Measurements from ENCODE around the gene LHFPL6. TPM values are rescaled to one million over a fixed set of nuclear protein-coding genes. Genes with fewer than 3 reads are reported as not detected.

The LHFPL6 gene
- total and polyA plus RNA-seq, 11 donors: 34.4 to 74.4 (median 53.2) TPM

DNA sequence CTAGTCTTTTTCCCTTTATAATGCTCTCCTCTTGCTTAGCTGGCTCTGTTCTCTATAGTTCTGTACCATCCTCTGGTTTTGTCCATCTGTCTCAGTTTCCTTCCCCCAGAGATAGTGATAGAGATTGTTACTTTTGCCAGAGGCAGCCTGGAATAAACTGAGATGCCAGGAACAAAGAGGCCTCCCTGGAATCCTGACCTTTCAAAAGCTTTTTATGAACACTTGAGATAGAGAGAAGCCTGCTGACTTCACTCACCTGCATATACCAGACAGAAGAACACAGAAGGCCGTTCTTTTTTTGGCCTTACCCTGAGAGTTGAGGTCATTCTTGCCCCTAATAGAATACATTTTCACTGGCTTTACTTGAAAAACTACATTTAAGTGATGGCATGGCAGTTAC, 150.2 kb downstream of the LHFPL6 start:
- Histone ChIP-seq H3K9me3 (peaks cover 0 to 10% (median 0%) of the 10 kb centered on the region in 12 donors), H3K4me1 (peaks cover 17 to 84% (median 72%) of the 10 kb centered on the region in 12 donors), H3K36me3 (no peaks in the 10 kb centered on the region), H3K27ac (peak overlapping the region; percentile 66 to 84 (median 78)), H3K4me3 (peak overlapping the region in 1 of 12 donors; percentile 3), H3K27me3 (no peaks in the 10 kb centered on the region)
- TF ChIP-seq POLR2A (IDR thresholded peaks at IDR 0.05): no peak
- TF ChIP-seq, protein P1, sequence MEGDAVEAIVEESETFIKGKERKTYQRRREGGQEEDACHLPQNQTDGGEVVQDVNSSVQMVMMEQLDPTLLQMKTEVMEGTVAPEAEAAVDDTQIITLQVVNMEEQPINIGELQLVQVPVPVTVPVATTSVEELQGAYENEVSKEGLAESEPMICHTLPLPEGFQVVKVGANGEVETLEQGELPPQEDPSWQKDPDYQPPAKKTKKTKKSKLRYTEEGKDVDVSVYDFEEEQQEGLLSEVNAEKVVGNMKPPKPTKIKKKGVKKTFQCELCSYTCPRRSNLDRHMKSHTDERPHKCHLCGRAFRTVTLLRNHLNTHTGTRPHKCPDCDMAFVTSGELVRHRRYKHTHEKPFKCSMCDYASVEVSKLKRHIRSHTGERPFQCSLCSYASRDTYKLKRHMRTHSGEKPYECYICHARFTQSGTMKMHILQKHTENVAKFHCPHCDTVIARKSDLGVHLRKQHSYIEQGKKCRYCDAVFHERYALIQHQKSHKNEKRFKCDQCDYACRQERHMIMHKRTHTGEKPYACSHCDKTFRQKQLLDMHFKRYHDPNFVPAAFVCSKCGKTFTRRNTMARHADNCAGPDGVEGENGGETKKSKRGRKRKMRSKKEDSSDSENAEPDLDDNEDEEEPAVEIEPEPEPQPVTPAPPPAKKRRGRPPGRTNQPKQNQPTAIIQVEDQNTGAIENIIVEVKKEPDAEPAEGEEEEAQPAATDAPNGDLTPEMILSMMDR (IDR thresholded peaks at IDR 0.05): no peak
- ATAC-seq (peak; percentile 60 to 82 (median 72)), DNase-seq (no peak)
- intact Hi-C loops (cut with DNase I): loop anchor here in 3 of 10 donors (2.0 to 10.0 kb wide), 4 partner anchors 36 to 62 kb away; no protein-coding TSS in a partner anchor
- WGBS, 4 donors: 14 to 32% (median 19%) methylated on average over 1 of the region's 1 CpG

- Histone ChIP-seq H3K4me1 (peaks cover 17 to 87% (median 75%) of the 10 kb centered on the region in 12 donors), H3K27ac (peak overlapping the region; percentile 66 to 84 (median 78)), H3K4me3 (peak overlapping the region in 1 of 12 donors; percentile 3), H3K27me3 (no peaks in the 10 kb centered on the region), H3K9me3 (peaks cover 0 to 6% (median 0%) of the 10 kb centered on the region in 12 donors), H3K36me3 (no peaks in the 10 kb centered on the region)
- intact Hi-C loops (cut with DNase I): loop anchor here in 3 of 10 donors (2.0 to 10.0 kb wide), 4 partner anchors 35 to 62 kb away; no protein-coding TSS in a partner anchor
- DNase-seq (peak in 3 of 5 donors; percentile 30 to 54 (median 39)), ATAC-seq (peak; percentile 75 to 83 (median 77))
- WGBS, 4 donors: 19 to 24% (median 21%) methylated on average over 3 of the region's 3 CpGs
- TF ChIP-seq, protein P1 (IDR thresholded peaks at IDR 0.05): no peak
- no peak for TF ChIP-seq POLR2A (IDR thresholded peaks at IDR 0.05)
Measured at GRCh38 chr13:39452417-39452816, 150.6 kb downstream of the LHFPL6 start.

GRCh38 chr13:39451860-39452301, 151.1 kb downstream of the LHFPL6 start:
- H3K36me3 ChIP-seq: no peaks in the 10 kb centered on the region
- 20 to 25% (median 23%) methylated on average over 4 of the region's 4 CpGs for WGBS, 4 donors
- no peak for TF ChIP-seq POLR2A (IDR thresholded peaks at IDR 0.05)
- TF ChIP-seq, protein P1 (IDR thresholded peaks at IDR 0.05): no peak
- H3K27ac ChIP-seq: peak overlapping the region; percentile 66 to 84 (median 78)
- H3K27me3 ChIP-seq: no peaks in the 10 kb centered on the region
- intact Hi-C loops (cut with DNase I): loop anchor here in 3 of 10 donors (2.0 to 10.0 kb wide), 4 partner anchors 35 to 63 kb away; no protein-coding TSS in a partner anchor
- peak; percentile 59 to 83 (median 78) for ATAC-seq
- peaks cover 0 to under 1% (median 0%) of the 10 kb centered on the region in 12 donors for H3K9me3 ChIP-seq
- peaks cover 17 to 90% (median 76%) of the 10 kb centered on the region in 12 donors for H3K4me1 ChIP-seq
- peak; percentile 49 to 71 (median 63) for DNase-seq
- no peak overlapping the region for H3K4me3 ChIP-seq

DNA sequence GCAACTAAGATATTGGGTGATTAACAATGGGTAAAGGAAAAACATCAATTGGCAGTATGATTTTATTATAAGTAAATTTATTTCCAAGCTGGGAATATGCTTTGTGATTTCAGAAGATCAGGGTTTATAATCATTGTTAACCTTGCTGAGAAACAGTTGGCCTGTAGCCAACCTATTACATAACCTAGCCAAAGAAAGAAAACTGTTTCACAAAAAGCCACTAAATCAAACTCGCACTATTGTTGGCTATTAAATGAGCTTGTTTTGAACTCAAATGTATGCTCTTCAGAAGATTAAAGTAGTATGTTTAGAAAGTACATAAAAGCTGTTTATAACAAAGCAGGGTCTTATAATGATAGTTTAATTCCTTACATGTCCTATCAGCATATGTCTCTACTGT, 151.7 kb downstream of the LHFPL6 start:
- Histone ChIP-seq H3K36me3 (no peaks in the 10 kb centered on the region), H3K4me3 (no peak overlapping the region), H3K4me1 (peaks cover 15 to 93% (median 77%) of the 10 kb centered on the region in 12 donors), H3K27me3 (no peaks in the 10 kb centered on the region), H3K9me3 (no peaks in the 10 kb centered on the region), H3K27ac (peak overlapping the region in 11 of 12 donors; percentile 66 to 84 (median 78))
- TF ChIP-seq POLR2A (IDR thresholded peaks at IDR 0.05): no peak
- 13 to 26% (median 20%) methylated on average over 1 of the region's 1 CpG for WGBS, 4 donors
- DNase-seq (no peak), ATAC-seq (peak in 1 of 4 donors; percentile 9)
- intact Hi-C loops (cut with DNase I): loop anchor here in 3 of 10 donors (5.0 to 10.0 kb wide), 3 partner anchors 34 to 64 kb away; no protein-coding TSS in a partner anchor
